ENCODE results near the gene APEH.

The APEH gene

DNA sequence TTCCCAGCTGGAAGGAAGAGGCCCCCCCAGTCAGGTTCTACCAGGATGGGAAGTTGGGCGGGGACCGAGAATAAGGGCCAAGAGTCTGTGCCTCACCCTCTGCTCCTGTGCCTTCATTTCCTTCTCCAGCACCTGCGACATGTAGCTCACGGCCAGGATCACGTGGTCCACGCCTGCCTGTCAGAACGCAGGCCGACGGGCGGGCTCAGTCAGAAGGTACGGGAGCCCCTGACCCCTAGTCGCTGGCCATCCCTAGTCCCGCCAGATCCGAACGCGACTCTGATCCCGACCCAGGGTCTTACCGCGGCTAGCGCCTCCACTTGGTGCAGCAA lies 49.1 kb downstream of the APEH start:
- DNase-seq, result peak; percentile 72 to 74
- TF ChIP-seq GATA1 (IDR thresholded peaks at IDR 0.05; ENCODE audit: low read depth, low read length) (no peak), POLR2A (IDR thresholded peaks at IDR 0.05; ENCODE audit: low read length) (peak; percentile 47)

DNA sequence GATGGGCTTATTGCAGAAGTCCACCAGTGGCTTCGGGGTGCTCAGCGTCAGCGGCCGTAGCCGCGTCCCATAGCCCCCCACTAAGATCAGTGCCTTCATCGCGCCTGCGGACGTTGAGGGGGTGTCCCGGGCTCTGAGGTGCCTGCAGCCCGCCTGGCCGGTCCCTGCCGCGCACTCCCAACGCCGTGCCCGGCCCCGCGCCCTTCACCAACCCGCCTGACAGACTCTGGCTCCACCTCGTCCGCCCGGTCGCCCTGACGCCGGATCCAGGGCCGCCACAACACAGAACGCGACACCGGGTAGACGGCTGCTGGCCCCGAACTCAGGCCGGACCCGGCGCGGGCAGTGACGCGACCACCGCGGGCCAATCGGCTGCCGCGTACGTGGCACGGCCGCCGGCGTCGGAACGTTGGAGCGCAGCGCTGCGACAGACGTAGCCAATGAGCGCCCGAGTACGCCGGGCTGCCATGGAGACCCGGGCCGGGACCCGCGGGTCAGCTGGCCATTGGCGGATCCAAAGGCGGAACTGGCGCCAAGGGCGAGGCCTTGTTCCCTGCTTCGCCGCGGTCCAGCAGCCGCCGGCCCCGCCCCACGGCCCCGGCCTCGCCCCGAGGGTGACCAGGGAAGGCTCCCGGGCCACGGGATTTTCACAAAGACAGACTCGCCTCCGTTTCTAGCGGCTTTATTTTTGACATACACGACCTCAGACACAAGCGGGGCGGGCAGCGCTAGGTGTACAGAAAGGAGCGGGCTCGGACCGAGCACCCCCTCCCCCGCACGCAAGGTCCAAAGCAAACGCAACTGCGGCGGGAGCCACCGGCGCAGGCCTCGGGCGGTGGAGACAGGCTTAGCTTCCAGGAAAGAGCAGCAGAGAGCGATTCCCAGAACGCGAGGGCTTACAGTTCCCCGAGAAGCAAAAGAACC lies 49.7 kb downstream of the APEH start, which contains the start of gene GMPPB:
Gene GMPPB (minus strand): TSS at position 324 of the 924 bp plus-strand sequence. CDS start 225 bp downstream, at position 99.
- peak; percentile 97 for DNase-seq
- peak; percentile 66 for TF ChIP-seq POLR2A (IDR thresholded peaks at IDR 0.05; ENCODE audit: low read length)
- TF ChIP-seq GATA1 (IDR thresholded peaks at IDR 0.05; ENCODE audit: low read depth, low read length), result no peak

- peak in 1 of 2 experiments; percentile 61 for DNase-seq
- TF ChIP-seq GATA1 (IDR thresholded peaks at IDR 0.05; ENCODE audit: low read depth, low read length), result no peak
- TF ChIP-seq POLR2A (IDR thresholded peaks at IDR 0.05; ENCODE audit: low read length), result no peak
These were observed 50.4 kb downstream of the APEH start for GRCh38 chr3:49724586-49724985.

DNA sequence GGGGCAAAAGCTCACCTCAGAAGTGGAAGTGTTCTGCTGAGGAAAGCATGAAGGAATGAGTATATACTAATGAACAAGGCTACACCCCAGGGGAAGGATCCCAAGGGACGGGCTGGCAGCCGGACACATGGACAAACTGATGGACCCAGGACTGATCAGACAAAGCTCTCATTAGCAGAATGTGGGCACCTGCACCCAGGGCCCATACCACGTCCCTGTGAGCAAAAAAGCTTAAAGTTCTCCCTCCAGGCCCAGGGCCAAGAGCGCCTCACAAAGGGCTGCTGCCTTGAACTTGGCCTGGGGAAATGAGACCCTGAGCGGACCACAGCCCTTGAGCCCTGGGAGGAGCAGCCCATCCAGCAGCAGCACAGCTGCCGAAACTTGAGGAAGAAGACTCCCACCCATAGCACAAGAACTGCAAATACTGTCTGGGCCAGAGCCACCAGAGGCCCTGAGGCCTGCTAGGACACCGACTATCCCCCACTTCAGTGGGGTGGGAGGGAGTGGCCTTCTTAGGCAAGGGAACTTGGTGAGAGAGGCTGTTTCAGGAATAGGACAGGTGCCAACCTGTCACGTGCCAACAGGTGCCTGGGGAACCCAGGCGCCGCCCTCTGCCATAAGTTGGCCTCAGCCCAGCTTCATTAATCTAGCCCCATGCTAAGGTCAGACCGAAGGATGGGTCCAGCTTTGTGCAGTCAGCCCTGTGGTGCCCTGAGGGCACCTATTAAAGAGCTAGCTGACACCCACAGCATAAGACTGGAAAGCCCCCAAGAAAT lies 51.9 kb downstream of the APEH start:
- TF ChIP-seq GATA1 (IDR thresholded peaks at IDR 0.05; ENCODE audit: low read depth, low read length) (no peak), POLR2A (IDR thresholded peaks at IDR 0.05; ENCODE audit: low read length) (no peak)
- no peak for DNase-seq

DNA sequence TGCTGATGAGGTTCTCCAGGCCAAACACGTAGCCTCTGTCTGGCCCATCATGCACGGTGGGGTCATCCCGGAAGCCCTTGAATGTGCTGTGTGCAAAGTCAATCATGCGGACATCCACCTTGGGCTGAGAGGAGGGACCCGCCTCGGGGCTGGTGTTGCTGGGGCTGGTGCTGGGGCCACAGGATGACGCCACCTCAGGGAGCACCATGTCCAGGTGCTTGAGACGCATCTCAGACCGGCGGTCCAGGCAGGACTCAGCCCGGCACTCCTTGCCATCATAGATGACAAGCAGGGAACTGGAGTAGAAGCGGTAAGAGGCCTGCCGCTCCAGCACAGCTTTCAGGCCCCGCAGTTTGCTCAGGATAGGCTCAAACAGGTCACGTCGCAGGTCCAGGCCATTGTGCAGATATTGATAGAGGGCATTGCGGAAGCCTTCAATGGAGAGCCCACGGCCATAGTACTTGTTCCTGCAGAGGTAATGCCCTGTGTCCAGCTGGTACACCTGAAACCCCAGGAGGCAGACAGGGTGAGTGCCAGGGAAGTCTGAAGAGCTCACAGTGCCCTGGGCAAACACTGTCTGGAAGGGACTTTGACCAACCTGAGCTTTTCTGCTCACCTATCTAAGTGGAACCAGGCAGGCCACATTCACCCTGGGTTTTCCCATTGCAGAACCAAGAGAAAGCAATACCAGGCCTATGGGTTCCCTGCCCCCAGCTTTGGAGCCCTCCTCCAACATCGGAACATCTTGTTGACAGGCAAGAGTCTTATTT lies 53.2 kb downstream of the APEH start:
- TF ChIP-seq POLR2A (IDR thresholded peaks at IDR 0.05; ENCODE audit: low read length) (no peak), GATA1 (IDR thresholded peaks at IDR 0.05; ENCODE audit: low read depth, low read length) (no peak)
- DNase-seq, result no peak

GRCh38 chr3:49727924-49728361 lies 53.8 kb downstream of the APEH start:
- TF ChIP-seq POLR2A (IDR thresholded peaks at IDR 0.05; ENCODE audit: low read length) (no peak), GATA1 (IDR thresholded peaks at IDR 0.05; ENCODE audit: low read depth, low read length) (no peak)
- DNase-seq, result no peak

DNA sequence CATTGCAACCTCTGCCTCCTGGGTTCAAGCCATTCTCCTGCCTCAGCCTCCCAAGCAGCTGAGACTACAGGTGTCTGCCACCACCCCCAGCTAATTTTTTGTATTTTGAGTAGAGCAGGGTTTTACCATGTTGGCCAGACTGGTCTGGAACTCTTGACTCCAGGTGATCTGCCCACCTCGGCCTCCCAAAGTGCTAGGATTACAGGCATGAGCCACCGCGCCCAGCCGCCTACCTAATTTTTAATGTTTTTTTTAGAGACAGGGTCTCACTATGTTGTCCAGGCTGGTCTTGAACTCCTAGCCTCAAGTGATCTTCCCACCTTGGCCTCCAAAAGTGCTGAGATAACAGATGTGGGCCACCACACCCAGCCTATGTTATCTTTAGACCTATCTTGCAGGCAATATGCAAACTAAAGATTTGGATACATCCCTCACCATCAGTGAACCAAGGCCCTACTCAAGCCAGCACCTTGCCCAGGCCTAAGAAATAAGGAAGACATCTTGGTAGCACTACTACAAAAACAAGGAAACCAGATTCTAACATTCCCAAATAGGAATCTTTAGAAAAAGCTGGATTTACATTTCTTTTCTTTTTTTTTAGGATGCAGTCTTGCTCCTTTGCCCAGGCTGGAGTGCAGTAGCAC lies 55.9 kb downstream of the APEH start:
- TF ChIP-seq GATA1 (IDR thresholded peaks at IDR 0.05; ENCODE audit: low read depth, low read length) (no peak), POLR2A (IDR thresholded peaks at IDR 0.05; ENCODE audit: low read length) (no peak)
- peak; percentile 33 to 76 for DNase-seq

GRCh38 chr3:49732597-49732996 lies 58.4 kb downstream of the APEH start:
- TF ChIP-seq POLR2A (IDR thresholded peaks at IDR 0.05; ENCODE audit: low read length) (no peak), GATA1 (IDR thresholded peaks at IDR 0.05; ENCODE audit: low read depth, low read length) (no peak)

DNA sequence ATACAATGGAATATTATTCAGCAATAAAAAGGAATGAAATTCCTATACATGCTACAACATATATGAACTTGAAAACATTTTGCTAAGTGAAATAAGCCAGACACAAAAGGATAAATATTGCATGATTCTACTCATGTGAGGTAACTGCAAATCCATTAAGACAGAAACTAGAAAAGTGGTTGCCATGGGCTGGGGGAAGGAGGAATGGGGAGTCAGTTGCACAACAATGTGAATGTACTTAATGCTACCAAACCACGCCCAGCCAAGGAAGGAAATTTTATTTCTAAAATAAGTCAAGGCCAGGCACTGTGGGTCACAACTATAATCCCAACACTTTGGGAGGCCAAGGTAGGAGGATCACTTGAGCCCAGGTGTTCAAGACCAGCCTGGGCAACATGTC lies 59.4 kb downstream of the APEH start:
- TF ChIP-seq GATA1 (IDR thresholded peaks at IDR 0.05; ENCODE audit: low read depth, low read length) (no peak), POLR2A (IDR thresholded peaks at IDR 0.05; ENCODE audit: low read length) (no peak)
- DNase-seq, result no peak

More at GRCh38 chr3:49732597-49732996, 58.4 kb downstream of the APEH start:
- DNase-seq, result no peak

Data from erythroblast (primary cell).